Activated T-helper 1 cell treated with anti-CD3 and anti-CD28 coated beads, Interleukin-12 subunit alpha, Interleukin-12 subunit beta, Interleukin-2, Interleukin-4 antibody, amounts not matched to agents 30 ng/mL and 10 ng/mL and 1 ng/mL, durations not matched to agents 14 hours and 24 hours and 36 hours (primary cell): Measurements from ENCODE around the gene BRD2. TPM values are rescaled to one million over a fixed set of nuclear protein-coding genes. Genes with fewer than 3 reads are reported as not detected.

Experiments used
- DNase-seq: peaks from one replicate; pipeline ENCODE4 v3.0.0; 2021; ENCODE audit warnings: low spot score
- H3K27ac Mint-ChIP-seq: one replicate; pipeline ENCODE4 v1.8.0; 2021; ENCODE audit warnings: mild to moderate bottlenecking, mixed read lengths
- H3K27me3 Mint-ChIP-seq: one replicate; pipeline ENCODE4 v1.8.0; 2022; ENCODE audit warnings: mild to moderate bottlenecking, moderate library complexity, mixed read lengths; ENCODE audit not compliant: insufficient read depth
- H3K36me3 Mint-ChIP-seq: one replicate; pipeline ENCODE4 v1.8.0; 2021; ENCODE audit warnings: low read depth, mixed read lengths
- H3K4me1 Mint-ChIP-seq: one replicate; pipeline ENCODE4 v1.8.0; 2021; ENCODE audit warnings: low read depth, mixed read lengths
- H3K4me3 Mint-ChIP-seq: one replicate; pipeline ENCODE4 v1.8.0; 2021; ENCODE audit warnings: mild to moderate bottlenecking, moderate library complexity, mixed read lengths
- H3K9me3 Mint-ChIP-seq: one replicate; pipeline ENCODE4 v1.8.0; 2021; ENCODE audit warnings: mixed read lengths
- intact Hi-C: fragments of 100-400 bp; cut with micrococcal nuclease; formaldehyde crosslinking; loops from one replicate; pipeline ENCODE4 v1.15.1; 2024
- total RNA-seq: library from RNA; stranded (reverse); gene quantifications from 2 replicates; pipeline ENCODE4 v1.2.3, GENCODE V29; 2022

The BRD2 gene
- total RNA-seq, 1 donor from 2014 or later: 330 TPM

GRCh38 chr6:32995448-32995847 is 27.1 kb downstream of the BRD2 start:
- H3K27ac Mint-ChIP-seq: no peak overlapping the region
- intact Hi-C loops: no loop called here
- H3K36me3 Mint-ChIP-seq: no peaks in the 10 kb centered on the region
- H3K27me3 Mint-ChIP-seq: peaks cover 41% of the 10 kb centered on the region
- no peak overlapping the region for H3K4me3 Mint-ChIP-seq
- DNase-seq: no peak
- no peaks in the 10 kb centered on the region for H3K9me3 Mint-ChIP-seq
- H3K4me1 Mint-ChIP-seq: peaks cover 5% of the 10 kb centered on the region

DNA sequence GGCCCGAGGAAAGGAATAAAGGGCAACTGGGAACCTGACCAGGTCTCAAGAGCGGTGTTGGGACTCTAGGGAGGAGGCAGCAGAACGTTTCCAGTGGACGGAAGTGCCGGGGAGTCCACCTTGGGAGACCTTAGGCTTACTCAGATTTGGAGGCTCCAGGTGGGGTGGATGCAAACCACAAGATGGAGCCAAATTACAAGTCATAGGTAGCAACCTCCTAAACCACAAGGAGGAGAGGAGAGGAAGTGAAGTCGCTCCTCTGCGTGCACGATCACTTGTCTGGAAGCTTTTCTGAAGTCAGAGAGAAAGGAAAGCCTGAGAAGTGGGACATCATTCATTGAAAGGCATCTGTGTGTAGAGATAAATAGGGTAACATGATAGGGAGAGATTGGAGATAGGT is 31.7 kb downstream of the BRD2 start:
- Mint-ChIP-seq H3K27ac (no peak overlapping the region), H3K4me1 (peaks cover 7% of the 10 kb centered on the region), H3K9me3 (no peaks in the 10 kb centered on the region), H3K36me3 (no peaks in the 10 kb centered on the region), H3K4me3 (no peak overlapping the region), H3K27me3 (peaks cover 34% of the 10 kb centered on the region)
- no peak for DNase-seq
- intact Hi-C loops: no loop called here

GRCh38 chr6:33001685-33002084 is 33.3 kb downstream of the BRD2 start:
- no peak overlapping the region for H3K4me3 Mint-ChIP-seq
- peaks cover 7% of the 10 kb centered on the region for H3K4me1 Mint-ChIP-seq
- no peak for DNase-seq
- no peaks in the 10 kb centered on the region for H3K36me3 Mint-ChIP-seq
- peaks cover 26% of the 10 kb centered on the region for H3K27me3 Mint-ChIP-seq
- intact Hi-C loops: no loop called here
- no peaks in the 10 kb centered on the region for H3K9me3 Mint-ChIP-seq
- H3K27ac Mint-ChIP-seq: no peak overlapping the region

- Mint-ChIP-seq H3K27ac (no peak overlapping the region), H3K36me3 (no peaks in the 10 kb centered on the region), H3K4me1 (peaks cover 18% of the 10 kb centered on the region), H3K9me3 (no peaks in the 10 kb centered on the region), H3K4me3 (no peak overlapping the region), H3K27me3 (peaks cover 24% of the 10 kb centered on the region)
- no peak for DNase-seq
- intact Hi-C loops: no loop called here
These were observed 36.5 kb downstream of the BRD2 start for GRCh38 chr6:33004940-33005339.

DNA sequence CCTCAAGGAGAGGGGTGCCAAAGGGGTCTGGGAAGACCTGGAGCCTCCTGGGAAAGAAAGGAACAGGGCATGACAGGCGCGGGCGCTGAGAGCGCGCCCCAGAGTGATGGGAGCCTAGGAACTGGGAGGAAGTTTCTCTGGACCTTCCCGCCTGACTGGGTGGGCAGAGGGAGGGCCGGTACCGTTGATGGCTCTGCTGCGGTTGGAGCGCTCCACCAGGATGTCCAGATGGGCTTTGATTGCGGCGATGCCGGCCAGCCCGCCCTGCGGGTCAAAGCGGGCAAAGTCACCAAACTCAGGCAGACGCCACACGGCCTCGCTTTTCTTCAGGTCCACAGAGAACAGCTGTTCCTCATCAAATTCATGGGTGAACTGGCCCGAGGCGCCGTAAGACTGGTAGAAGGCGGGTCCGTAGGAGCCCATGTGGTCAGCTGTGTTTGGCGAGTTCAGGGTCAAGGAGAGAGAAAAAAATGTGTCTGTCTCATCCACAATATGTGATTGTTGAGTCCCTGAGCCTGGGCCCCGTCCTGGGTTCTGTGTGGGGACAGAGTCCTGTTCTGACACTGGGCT is 39.5 kb downstream of the BRD2 start:
- H3K36me3 Mint-ChIP-seq: no peaks in the 10 kb centered on the region
- H3K4me3 Mint-ChIP-seq: no peak overlapping the region
- peaks cover 11% of the 10 kb centered on the region for H3K4me1 Mint-ChIP-seq
- peaks cover 19% of the 10 kb centered on the region for H3K27me3 Mint-ChIP-seq
- H3K27ac Mint-ChIP-seq: no peak overlapping the region
- intact Hi-C loops: no loop called here
- no peaks in the 10 kb centered on the region for H3K9me3 Mint-ChIP-seq
- DNase-seq: no peak

- DNase-seq: peak; percentile 18
- Mint-ChIP-seq H3K4me1 (peaks cover 11% of the 10 kb centered on the region), H3K9me3 (no peaks in the 10 kb centered on the region), H3K36me3 (no peaks in the 10 kb centered on the region), H3K27ac (no peak within 1 kb of the TSS), H3K27me3 (peaks cover 20% of the 10 kb centered on the region), H3K4me3 (peak within 1 kb of the TSS; percentile 17)
- intact Hi-C loops: no loop called here
These were observed 40.8 kb downstream of the BRD2 start, which contains the start of gene HLA-DOA for GRCh38 chr6:33008944-33009861. Gene HLA-DOA, minus strand, starts transcription at chr6:33009591.

- no peaks in the 10 kb centered on the region for H3K9me3 Mint-ChIP-seq
- peaks cover 17% of the 10 kb centered on the region for H3K4me1 Mint-ChIP-seq
- no peak overlapping the region for H3K4me3 Mint-ChIP-seq
- H3K27ac Mint-ChIP-seq: no peak overlapping the region
- no peak for DNase-seq
- H3K27me3 Mint-ChIP-seq: peaks cover 20% of the 10 kb centered on the region
- intact Hi-C loops: no loop called here
- no peaks in the 10 kb centered on the region for H3K36me3 Mint-ChIP-seq
These were observed 42.0 kb downstream of the BRD2 start for GRCh38 chr6:33010356-33010755.

DNA sequence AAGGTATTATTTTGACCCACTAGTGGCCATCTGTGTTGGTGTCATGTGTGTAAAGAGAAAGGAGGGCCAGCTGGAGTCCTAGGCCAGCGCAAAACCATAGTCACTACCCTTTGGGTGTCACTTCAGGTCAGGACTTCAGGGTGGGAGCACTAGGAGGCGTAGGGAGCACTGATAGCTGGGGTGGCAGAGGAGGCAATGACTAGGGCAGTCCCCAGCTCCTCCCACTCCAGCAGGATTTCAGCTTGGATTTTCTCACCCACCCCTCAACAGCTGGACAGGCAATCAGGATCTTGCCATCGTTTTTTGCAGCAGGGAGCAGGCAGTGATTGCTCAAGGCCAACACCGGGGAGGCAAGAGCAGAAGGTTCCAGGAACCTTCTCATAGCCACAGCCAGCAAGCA is 45.2 kb downstream of the BRD2 start:
- H3K27me3 Mint-ChIP-seq: peaks cover 18% of the 10 kb centered on the region
- H3K9me3 Mint-ChIP-seq: no peaks in the 10 kb centered on the region
- intact Hi-C loops: loop anchor here (1.0 kb wide), 4 partner anchors 69 to 235 kb away; no protein-coding TSS in a partner anchor
- no peak overlapping the region for H3K27ac Mint-ChIP-seq
- no peaks in the 10 kb centered on the region for H3K36me3 Mint-ChIP-seq
- no peak overlapping the region for H3K4me3 Mint-ChIP-seq
- H3K4me1 Mint-ChIP-seq: peaks cover 27% of the 10 kb centered on the region
- no peak for DNase-seq

DNA sequence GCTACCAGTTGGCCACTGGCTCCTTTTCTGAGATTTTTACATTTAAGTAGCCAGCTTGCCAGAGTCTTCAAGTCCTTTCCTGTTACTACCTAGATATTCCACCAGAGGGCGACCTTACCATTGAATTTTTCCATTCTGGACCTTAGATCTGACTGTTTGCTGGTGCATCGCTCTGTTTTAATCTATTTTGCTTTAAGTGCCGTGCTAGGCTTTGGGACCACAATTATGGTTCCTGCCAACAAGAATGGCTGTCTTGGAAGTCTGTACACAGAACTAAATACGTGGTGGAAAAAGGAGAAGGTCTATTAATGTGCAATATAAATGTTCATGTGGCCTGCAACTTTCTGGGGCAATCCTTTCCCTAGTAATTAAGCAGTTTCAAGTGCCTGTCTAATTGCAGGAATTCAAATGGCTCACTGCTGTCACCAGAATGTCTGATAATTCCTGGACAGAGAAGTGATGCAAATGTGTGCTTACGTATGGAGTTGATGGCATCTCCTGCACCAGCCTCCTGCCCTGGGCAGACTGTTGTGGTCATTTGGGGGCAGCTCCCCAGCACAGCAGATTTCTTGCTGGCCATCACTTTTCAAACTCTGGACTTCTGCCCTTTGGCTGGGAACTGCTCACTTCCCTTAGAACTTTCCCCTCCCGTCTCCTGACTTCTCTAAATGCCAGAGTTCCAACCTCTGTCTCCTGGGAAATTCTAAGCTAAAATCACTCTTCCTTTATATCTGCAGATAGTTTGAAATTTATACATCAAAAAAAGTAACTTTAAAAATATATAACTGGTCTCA is 46.6 kb downstream of the BRD2 start:
- peaks cover 8% of the 10 kb centered on the region for H3K27me3 Mint-ChIP-seq
- intact Hi-C loops: loop anchor here (1.0 kb wide), 4 partner anchors 67 to 233 kb away; no protein-coding TSS in a partner anchor
- H3K4me3 Mint-ChIP-seq: no peak overlapping the region
- DNase-seq: peak; percentile 58
- no peaks in the 10 kb centered on the region for H3K9me3 Mint-ChIP-seq
- peaks cover 31% of the 10 kb centered on the region for H3K4me1 Mint-ChIP-seq
- no peak overlapping the region for H3K27ac Mint-ChIP-seq
- H3K36me3 Mint-ChIP-seq: no peaks in the 10 kb centered on the region

DNA sequence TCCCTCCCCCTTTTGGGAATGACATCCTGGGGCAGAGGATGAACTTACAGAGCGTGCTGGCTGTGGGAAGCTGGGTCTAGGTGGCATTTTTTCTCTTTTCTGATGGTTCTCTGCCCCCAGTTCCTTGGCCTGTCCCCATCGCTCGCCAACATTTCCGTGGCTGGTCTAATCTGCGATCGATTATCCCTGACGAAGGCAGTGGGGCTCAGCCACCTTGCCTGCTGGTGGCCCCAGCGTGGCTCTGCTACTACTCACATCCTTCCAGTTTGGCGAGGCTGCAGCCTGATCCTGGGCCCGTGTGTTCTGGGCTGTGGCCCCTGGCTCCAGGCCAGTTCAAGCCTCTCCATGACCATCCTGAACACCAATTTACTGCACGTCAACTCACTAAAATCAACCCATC is 47.4 kb downstream of the BRD2 start:
- H3K9me3 Mint-ChIP-seq: no peaks in the 10 kb centered on the region
- peaks cover 37% of the 10 kb centered on the region for H3K4me1 Mint-ChIP-seq
- no peaks in the 10 kb centered on the region for H3K36me3 Mint-ChIP-seq
- DNase-seq: no peak
- no peak overlapping the region for H3K27ac Mint-ChIP-seq
- H3K27me3 Mint-ChIP-seq: peaks cover 8% of the 10 kb centered on the region
- intact Hi-C loops: no loop called here
- H3K4me3 Mint-ChIP-seq: no peak overlapping the region

DNA sequence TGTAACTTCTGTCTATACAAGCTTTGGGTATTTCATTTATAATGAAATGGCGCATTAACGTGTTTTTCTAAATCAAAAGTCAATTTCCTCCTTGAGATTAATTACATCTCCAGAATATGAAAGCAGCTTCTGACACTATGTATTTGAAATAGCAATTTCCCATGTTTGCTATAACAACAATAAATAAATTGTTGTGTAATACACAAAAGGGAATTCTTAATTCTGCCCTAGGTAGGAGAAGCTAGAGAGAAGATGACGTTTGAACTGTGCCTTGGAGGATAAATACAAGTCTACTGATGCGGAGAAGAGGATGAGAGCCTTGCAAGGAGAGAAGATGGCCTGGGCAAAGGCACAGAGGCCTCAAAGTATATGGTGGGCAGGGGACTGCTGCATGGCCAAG is 48.6 kb downstream of the BRD2 start:
- Mint-ChIP-seq H3K4me3 (no peak overlapping the region), H3K27ac (no peak overlapping the region), H3K36me3 (no peaks in the 10 kb centered on the region), H3K4me1 (peaks cover 37% of the 10 kb centered on the region), H3K27me3 (peaks cover 8% of the 10 kb centered on the region), H3K9me3 (no peaks in the 10 kb centered on the region)
- DNase-seq: no peak
- intact Hi-C loops: no loop called here

DNA sequence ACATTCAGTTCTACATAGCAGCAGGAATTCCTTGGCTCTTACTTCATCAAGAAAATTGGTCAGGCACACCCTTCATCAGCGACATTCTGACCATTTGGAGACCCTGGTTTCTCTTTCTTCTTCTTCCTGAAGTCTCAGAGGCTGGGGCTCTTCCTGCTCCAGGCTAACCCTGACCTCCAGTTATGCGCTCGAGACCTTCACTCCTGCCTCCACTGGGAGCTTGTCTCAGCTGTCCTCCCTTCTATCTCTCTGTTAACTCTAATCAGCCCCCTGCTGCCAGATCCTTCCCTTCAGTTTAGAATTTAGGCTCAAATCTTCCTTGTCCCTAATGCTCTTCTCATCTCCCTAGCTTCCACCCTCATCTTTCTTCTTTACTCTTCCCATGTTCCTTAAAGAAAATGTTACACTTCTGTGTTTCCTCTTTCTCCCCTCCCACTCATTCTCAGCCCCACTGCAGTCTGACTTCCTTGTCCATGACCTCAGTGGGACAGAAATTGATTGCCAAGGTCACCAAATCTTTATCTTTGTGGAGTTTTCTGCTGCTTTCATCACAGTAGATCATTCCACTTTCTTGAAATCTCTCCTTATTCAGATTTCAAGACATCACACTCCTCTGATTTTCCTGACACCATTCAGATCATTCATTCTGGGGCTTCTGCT is 49.4 kb downstream of the BRD2 start:
- H3K27ac Mint-ChIP-seq: no peak overlapping the region
- intact Hi-C loops: loop anchor here (2.0 kb wide), 1 partner anchor 55 kb away; the partner anchor contains the start of gene HLA-DPA1

More for the DNA sequence above, 49.4 kb downstream of the BRD2 start:
- DNase-seq: no peak
- H3K9me3 Mint-ChIP-seq: no peaks in the 10 kb centered on the region
- peaks cover 8% of the 10 kb centered on the region for H3K27me3 Mint-ChIP-seq
- no peak overlapping the region for H3K4me3 Mint-ChIP-seq
- H3K36me3 Mint-ChIP-seq: no peaks in the 10 kb centered on the region
- peaks cover 37% of the 10 kb centered on the region for H3K4me1 Mint-ChIP-seq
